ENCODE results near the gene MAT1A.

DNA sequence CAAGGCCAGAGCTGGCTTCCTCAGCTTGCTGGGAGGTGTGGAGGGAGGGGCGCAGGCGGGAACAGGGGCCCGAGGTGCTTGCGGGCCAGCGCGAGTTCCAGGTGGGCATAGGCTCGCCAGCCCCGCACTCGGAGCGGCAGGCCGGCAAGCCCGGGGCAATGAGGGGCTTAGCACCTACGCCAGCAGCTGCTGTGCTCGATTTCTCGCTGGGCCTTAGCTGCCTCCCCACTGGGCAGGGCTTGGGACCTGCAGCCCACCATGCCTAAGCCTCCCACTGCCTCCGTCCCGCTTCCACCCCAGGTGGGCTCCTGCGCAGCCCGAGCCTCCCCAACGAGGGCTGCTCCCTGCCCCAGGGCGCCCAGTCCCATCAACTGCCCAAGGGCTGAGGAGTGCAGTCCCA lies 25.9 kb upstream of the MAT1A start:
- no peak for TF ChIP-seq POLR2A (IDR thresholded peaks at IDR 0.05; ENCODE audit: control extremely low read depth in 1 of 2, low read depth in 2 of 2, low read length in 2 of 2)
- no peak for TF ChIP-seq GTF2F1 (IDR thresholded peaks at IDR 0.05; ENCODE audit: borderline replicate concordance, low read depth, low read length)
- TF ChIP-seq, protein P1, sequence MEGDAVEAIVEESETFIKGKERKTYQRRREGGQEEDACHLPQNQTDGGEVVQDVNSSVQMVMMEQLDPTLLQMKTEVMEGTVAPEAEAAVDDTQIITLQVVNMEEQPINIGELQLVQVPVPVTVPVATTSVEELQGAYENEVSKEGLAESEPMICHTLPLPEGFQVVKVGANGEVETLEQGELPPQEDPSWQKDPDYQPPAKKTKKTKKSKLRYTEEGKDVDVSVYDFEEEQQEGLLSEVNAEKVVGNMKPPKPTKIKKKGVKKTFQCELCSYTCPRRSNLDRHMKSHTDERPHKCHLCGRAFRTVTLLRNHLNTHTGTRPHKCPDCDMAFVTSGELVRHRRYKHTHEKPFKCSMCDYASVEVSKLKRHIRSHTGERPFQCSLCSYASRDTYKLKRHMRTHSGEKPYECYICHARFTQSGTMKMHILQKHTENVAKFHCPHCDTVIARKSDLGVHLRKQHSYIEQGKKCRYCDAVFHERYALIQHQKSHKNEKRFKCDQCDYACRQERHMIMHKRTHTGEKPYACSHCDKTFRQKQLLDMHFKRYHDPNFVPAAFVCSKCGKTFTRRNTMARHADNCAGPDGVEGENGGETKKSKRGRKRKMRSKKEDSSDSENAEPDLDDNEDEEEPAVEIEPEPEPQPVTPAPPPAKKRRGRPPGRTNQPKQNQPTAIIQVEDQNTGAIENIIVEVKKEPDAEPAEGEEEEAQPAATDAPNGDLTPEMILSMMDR (IDR thresholded peaks at IDR 0.05; ENCODE audit: control extremely low read depth in 1 of 3, insufficient read depth in 1 of 3, low read depth in 1 of 3, low read length in 3 of 3): no peak
- TF ChIP-seq POLR2AphosphoS5 (IDR thresholded peaks at IDR 0.05; ENCODE audit: low read depth, low read length): no peak
- TF ChIP-seq GABPA (IDR thresholded peaks at IDR 0.05; ENCODE audit: borderline replicate concordance, insufficient read depth, low read length): no peak
- TF ChIP-seq YY1 (IDR thresholded peaks at IDR 0.05; ENCODE audit: low read depth, low read length): no peak
- TF ChIP-seq, protein P2, sequence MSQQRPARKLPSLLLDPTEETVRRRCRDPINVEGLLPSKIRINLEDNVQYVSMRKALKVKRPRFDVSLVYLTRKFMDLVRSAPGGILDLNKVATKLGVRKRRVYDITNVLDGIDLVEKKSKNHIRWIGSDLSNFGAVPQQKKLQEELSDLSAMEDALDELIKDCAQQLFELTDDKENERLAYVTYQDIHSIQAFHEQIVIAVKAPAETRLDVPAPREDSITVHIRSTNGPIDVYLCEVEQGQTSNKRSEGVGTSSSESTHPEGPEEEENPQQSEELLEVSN (IDR thresholded peaks at IDR 0.05): no peak
- TF ChIP-seq EGR1 (IDR thresholded peaks at IDR 0.05; ENCODE audit: borderline replicate concordance, low read depth, low read length): no peak
- TF ChIP-seq ZNF274 (IDR thresholded peaks at IDR 0.05; ENCODE audit: borderline replicate concordance, extremely low read depth, low read length): no peak
- no peak for TF ChIP-seq SP4 (IDR thresholded peaks at IDR 0.05; ENCODE audit: low read length)
